ENCODE measurements around the gene PDE4D.

PDE4D gene

DNA sequence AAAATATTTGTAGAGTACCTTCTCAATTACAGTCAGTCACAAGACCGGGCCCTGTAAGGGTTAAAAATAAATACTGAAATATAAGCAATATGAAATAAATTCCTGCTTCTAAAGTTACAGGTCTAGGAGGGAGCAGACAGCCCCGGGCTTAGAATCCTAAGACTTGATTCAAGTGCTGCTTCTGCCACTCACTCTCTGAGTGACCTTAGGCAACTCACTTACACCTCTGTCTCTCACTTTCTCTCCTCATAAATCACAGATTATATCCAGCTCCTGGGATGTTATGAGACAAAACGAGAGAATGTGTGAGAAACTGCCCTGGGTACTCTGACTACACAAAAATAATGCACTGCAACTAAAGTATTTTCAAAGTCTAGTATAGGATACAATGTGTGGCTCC lies 101.9 kb downstream of the PDE4D start:
- DNase-seq (ENCODE audit: extremely low spot score) = no peak
- ChIA-PET POLR2A (no interaction called here), CTCF (interaction anchor here (1.0 kb wide), 1 partner anchor 8 kb away, joined by 3 read pairs; no protein-coding TSS in a partner anchor)
- TF ChIP-seq SUZ12 (IDR thresholded peaks at IDR 0.05) = no peak
- peak; percentile 88 for TF ChIP-seq PKNOX1 (IDR thresholded peaks at IDR 0.05)

DNA sequence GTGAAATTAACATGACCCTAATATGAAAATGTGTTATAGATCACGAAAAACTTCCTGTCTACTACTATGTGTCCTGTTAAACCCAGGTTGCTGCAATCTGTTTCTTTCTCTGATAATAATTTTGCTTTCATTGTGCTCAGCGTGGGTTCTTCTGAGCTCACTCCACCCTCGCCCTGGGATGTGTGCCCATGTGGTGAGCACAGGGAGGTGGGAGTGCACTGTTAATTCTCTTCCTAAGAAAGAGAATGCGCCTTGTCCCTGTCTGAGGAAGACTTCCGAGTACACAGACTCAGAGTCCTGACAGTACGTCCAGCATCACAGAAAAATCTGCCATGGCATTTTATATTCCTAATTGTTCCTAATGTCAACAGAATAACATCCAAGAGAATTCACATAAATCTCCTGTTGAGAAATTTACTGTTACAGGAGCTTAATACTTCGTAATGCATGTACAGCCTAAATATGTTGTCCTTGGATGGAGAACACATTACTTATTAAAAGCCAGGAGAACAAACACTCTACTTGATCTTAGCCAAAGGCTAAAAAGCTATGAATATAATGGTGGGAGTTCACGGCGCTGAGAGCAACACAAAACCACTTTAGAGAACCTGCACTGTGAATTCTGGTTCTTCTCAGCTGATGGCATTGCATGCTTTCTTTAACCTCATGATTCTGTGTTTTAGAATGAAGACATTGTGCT lies 102.6 kb downstream of the PDE4D start:
- no peak for DNase-seq (ENCODE audit: extremely low spot score)
- ChIA-PET POLR2A (no interaction called here), CTCF (interaction anchor here (0.6 to 1.0 kb wide), 2 partner anchors 9 to 412 kb away, joined by 3 to 4 read pairs; no protein-coding TSS in a partner anchor)
- TF ChIP-seq PKNOX1 (IDR thresholded peaks at IDR 0.05) (0 out of 2 replicates have a peak, but pooled peaks have one; percentile 4), L3MBTL2 (conservative IDR thresholded peaks at IDR 0.05) (no peak), ARNT (IDR thresholded peaks at IDR 0.05) (no peak), TARDBP (IDR thresholded peaks at IDR 0.05) (no peak), CTBP1 (IDR thresholded peaks at IDR 0.05; ENCODE audit: borderline replicate concordance) (no peak), BHLHE40 (IDR thresholded peaks at IDR 0.05; ENCODE audit: borderline replicate concordance) (no peak), ELF4 (IDR thresholded peaks at IDR 0.05) (no peak)

DNA sequence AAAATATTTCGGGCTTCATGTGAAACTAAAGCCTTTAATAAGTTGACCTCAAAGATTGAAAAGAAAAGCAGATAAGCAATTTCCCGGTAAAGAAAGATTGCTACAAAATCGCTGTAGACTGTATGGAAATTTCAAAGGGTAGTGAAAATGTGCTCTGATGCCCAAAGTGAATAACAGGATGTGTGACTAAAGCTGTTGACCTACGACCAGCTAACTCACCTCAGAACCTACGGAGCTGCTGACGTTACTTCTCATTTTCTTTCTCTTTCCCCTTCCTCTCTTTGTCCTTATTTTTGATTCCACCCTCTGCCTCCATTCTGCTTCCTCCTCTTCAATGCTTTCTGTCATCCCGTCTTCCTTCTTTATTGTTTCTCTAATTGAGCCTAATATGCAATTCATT lies 103.2 kb downstream of the PDE4D start:
- ChIA-PET POLR2A (no interaction called here), CTCF (interaction anchor here (0.6 to 1.0 kb wide), 2 partner anchors 9 to 412 kb away, joined by 3 to 4 read pairs; no protein-coding TSS in a partner anchor)
- DNase-seq (ENCODE audit: extremely low spot score) = no peak
- TF ChIP-seq ARNT (IDR thresholded peaks at IDR 0.05) (no peak), ZNF384 (IDR thresholded peaks at IDR 0.05) (no peak), ELF4 (IDR thresholded peaks at IDR 0.05) (no peak), HDGF (IDR thresholded peaks at IDR 0.05; ENCODE audit: borderline replicate concordance) (no peak), PKNOX1 (IDR thresholded peaks at IDR 0.05) (no peak), TARDBP (IDR thresholded peaks at IDR 0.05) (no peak), L3MBTL2 (conservative IDR thresholded peaks at IDR 0.05) (no peak), FOXK2 (IDR thresholded peaks at IDR 0.05) (no peak), SP1 (IDR thresholded peaks at IDR 0.05) (no peak), CTBP1 (IDR thresholded peaks at IDR 0.05; ENCODE audit: borderline replicate concordance) (no peak)

GRCh38 chr5:59789894-59790293 lies 103.6 kb downstream of the PDE4D start:
- TF ChIP-seq BHLHE40 (IDR thresholded peaks at IDR 0.05; ENCODE audit: borderline replicate concordance) (no peak), HDGF (IDR thresholded peaks at IDR 0.05; ENCODE audit: borderline replicate concordance) (no peak), L3MBTL2 (conservative IDR thresholded peaks at IDR 0.05) (no peak), NFRKB (IDR thresholded peaks at IDR 0.05) (no peak), LEF1 (IDR thresholded peaks at IDR 0.05; ENCODE audit: borderline replicate concordance) (no peak), TARDBP (IDR thresholded peaks at IDR 0.05) (no peak), CTBP1 (IDR thresholded peaks at IDR 0.05; ENCODE audit: borderline replicate concordance) (no peak), FOXA1 (IDR thresholded peaks at IDR 0.05) (no peak), ELF4 (IDR thresholded peaks at IDR 0.05) (no peak), FOXK2 (IDR thresholded peaks at IDR 0.05) (no peak), ARNT (IDR thresholded peaks at IDR 0.05) (no peak), FOXM1 (IDR thresholded peaks at IDR 0.05; ENCODE audit: borderline replicate concordance) (no peak), SP1 (IDR thresholded peaks at IDR 0.05) (no peak)
- ChIA-PET CTCF (no interaction called here), POLR2A (no interaction called here)
- no peak for DNase-seq (ENCODE audit: extremely low spot score)

- TF ChIP-seq ZNF384 (IDR thresholded peaks at IDR 0.05) = no peak
- TF ChIP-seq FOXA1 (IDR thresholded peaks at IDR 0.05) = no peak
- no peak for TF ChIP-seq LEF1 (IDR thresholded peaks at IDR 0.05; ENCODE audit: borderline replicate concordance)
- TF ChIP-seq BHLHE40 (IDR thresholded peaks at IDR 0.05; ENCODE audit: borderline replicate concordance) = no peak
- no peak for TF ChIP-seq L3MBTL2 (conservative IDR thresholded peaks at IDR 0.05)
- no peak for TF ChIP-seq ELF4 (IDR thresholded peaks at IDR 0.05)
- no peak for TF ChIP-seq SP1 (IDR thresholded peaks at IDR 0.05)
- no peak for TF ChIP-seq ARNT (IDR thresholded peaks at IDR 0.05)
- no peak for TF ChIP-seq TARDBP (IDR thresholded peaks at IDR 0.05)
- TF ChIP-seq FOXM1 (IDR thresholded peaks at IDR 0.05; ENCODE audit: borderline replicate concordance) = no peak
- no peak for TF ChIP-seq CTBP1 (IDR thresholded peaks at IDR 0.05; ENCODE audit: borderline replicate concordance)
- TF ChIP-seq NFRKB (IDR thresholded peaks at IDR 0.05) = no peak
- TF ChIP-seq HDGF (IDR thresholded peaks at IDR 0.05; ENCODE audit: borderline replicate concordance) = no peak
- TF ChIP-seq SUZ12 (IDR thresholded peaks at IDR 0.05) = no peak
- no peak for TF ChIP-seq FOXK2 (IDR thresholded peaks at IDR 0.05)
- ChIA-PET CTCF (no interaction called here), POLR2A (no interaction called here)
- no peak for DNase-seq (ENCODE audit: extremely low spot score)
Measured at GRCh38 chr5:59789197-59789596, 104.3 kb downstream of the PDE4D start.

- TF ChIP-seq LEF1 (IDR thresholded peaks at IDR 0.05; ENCODE audit: borderline replicate concordance) = no peak
- TF ChIP-seq NFRKB (IDR thresholded peaks at IDR 0.05) = no peak
- no peak for TF ChIP-seq TARDBP (IDR thresholded peaks at IDR 0.05)
- TF ChIP-seq L3MBTL2 (conservative IDR thresholded peaks at IDR 0.05) = no peak
- no peak for TF ChIP-seq FOXK2 (IDR thresholded peaks at IDR 0.05)
- POLR2A ChIA-PET = no interaction called here
- DNase-seq (ENCODE audit: extremely low spot score) = no peak
- CTCF ChIA-PET = no interaction called here
Measured at GRCh38 chr5:59786334-59786805, 107.2 kb downstream of the PDE4D start.

All from HEK293T (cell line).